ENCODE data around the gene BRD9. TPM values are rescaled to one million over a fixed set of nuclear protein-coding genes. Genes with fewer than 3 reads are reported as not detected.

The BRD9 gene
- total RNA-seq, 4 donors from 2014 or later, result 29.6 to 91.3 (median 37.9) TPM

GRCh38 chr5:867300-867870 is 25.2 kb downstream of the BRD9 start:
- TF ChIP-seq CTCF (IDR thresholded peaks at IDR 0.05), result no peak
- TF ChIP-seq EP300 (IDR thresholded peaks at IDR 0.05; ENCODE audit: low read depth), result no peak
- no peak for TF ChIP-seq POLR2AphosphoS5 (IDR thresholded peaks at IDR 0.05)
- TF ChIP-seq POLR2A (IDR thresholded peaks at IDR 0.05), result no peak
- Histone ChIP-seq H3K36me3 (peaks cover 0 to 49% (median 19%) of the 10 kb centered on the region in 4 donors), H3K27ac (no peak overlapping the region), H3K9me3 (no peaks in the 10 kb centered on the region), H3K4me1 (no peaks in the 10 kb centered on the region), H3K4me3 (no peak overlapping the region), H3K27me3 (no peaks in the 10 kb centered on the region)
- DNase-seq, result no peak
- in situ Hi-C loops (cut with MboI; ENCODE audit: low pct_ligation_motif_present in 1 of 4, low pct_unique_long_range_greater_than_20kb in 1 of 4, low sequenced_read_pairs in 3 of 4), result no loop called here
- 82% methylated on average over 3 to 6 of the region's 6 CpGs for WGBS, 2 donors (ENCODE audit: low coverage in 1 of 2)
- intact Hi-C loops (cut with DNase I; ENCODE audit: low total_unique reads), result no loop called here

- 98% methylated on average over 9 of the region's 10 CpGs; no CpG with 5 or more reads in 1 of the 2 donors for WGBS, 2 donors (ENCODE audit: low coverage in 1 of 2)
- in situ Hi-C loops (cut with MboI; ENCODE audit: low pct_ligation_motif_present in 1 of 4, low pct_unique_long_range_greater_than_20kb in 1 of 4, low sequenced_read_pairs in 3 of 4), result no loop called here
- Histone ChIP-seq H3K27me3 (no peaks in the 10 kb centered on the region), H3K9me3 (no peaks in the 10 kb centered on the region), H3K4me1 (no peaks in the 10 kb centered on the region), H3K27ac (no peak overlapping the region), H3K4me3 (no peak overlapping the region), H3K36me3 (peaks cover 0 to 34% (median 11%) of the 10 kb centered on the region in 4 donors)
- TF ChIP-seq CTCF (IDR thresholded peaks at IDR 0.05), result no peak
- DNase-seq, result no peak
- intact Hi-C loops (cut with DNase I; ENCODE audit: low total_unique reads), result no loop called here
Measured at GRCh38 chr5:865771-866170, 26.8 kb downstream of the BRD9 start.

GRCh38 chr5:865168-865521 is 27.5 kb downstream of the BRD9 start:
- in situ Hi-C loops (cut with MboI; ENCODE audit: low pct_ligation_motif_present in 1 of 4, low pct_unique_long_range_greater_than_20kb in 1 of 4, low sequenced_read_pairs in 3 of 4) (no loop called here), intact Hi-C loops (cut with DNase I; ENCODE audit: low total_unique reads) (no loop called here)
- H3K36me3 ChIP-seq, result peaks cover 0 to 31% (median 10%) of the 10 kb centered on the region in 4 donors
- H3K9me3 ChIP-seq, result no peaks in the 10 kb centered on the region
- no peak overlapping the region for H3K4me3 ChIP-seq
- DNase-seq, result no peak
- H3K4me1 ChIP-seq, result no peaks in the 10 kb centered on the region
- WGBS, 2 donors (ENCODE audit: low coverage in 1 of 2), result 96% methylated on average over 24 of the region's 24 CpGs; no CpG with 5 or more reads in 1 of the 2 donors
- H3K27me3 ChIP-seq, result no peaks in the 10 kb centered on the region
- no peak for TF ChIP-seq EP300 (IDR thresholded peaks at IDR 0.05; ENCODE audit: low read depth)
- TF ChIP-seq POLR2A (IDR thresholded peaks at IDR 0.05), result no peak
- TF ChIP-seq CTCF (IDR thresholded peaks at IDR 0.05), result no peak
- TF ChIP-seq POLR2AphosphoS5 (IDR thresholded peaks at IDR 0.05), result no peak
- no peak overlapping the region for H3K27ac ChIP-seq

GRCh38 chr5:864492-865167 is 28.0 kb downstream of the BRD9 start:
- H3K9me3 ChIP-seq, result no peaks in the 10 kb centered on the region
- H3K4me1 ChIP-seq, result no peaks in the 10 kb centered on the region
- peaks cover 0 to 25% (median 8%) of the 10 kb centered on the region in 4 donors for H3K36me3 ChIP-seq
- in situ Hi-C loops (cut with MboI; ENCODE audit: low pct_ligation_motif_present in 1 of 4, low pct_unique_long_range_greater_than_20kb in 1 of 4, low sequenced_read_pairs in 3 of 4), result no loop called here
- H3K4me3 ChIP-seq, result no peak overlapping the region
- intact Hi-C loops (cut with DNase I; ENCODE audit: low total_unique reads), result no loop called here
- WGBS, 2 donors (ENCODE audit: low coverage in 1 of 2), result 86% methylated on average over 15 of the region's 15 CpGs; no CpG with 5 or more reads in 1 of the 2 donors
- no peak for TF ChIP-seq CTCF (IDR thresholded peaks at IDR 0.05)
- no peak for DNase-seq
- H3K27me3 ChIP-seq, result no peaks in the 10 kb centered on the region
- no peak overlapping the region for H3K27ac ChIP-seq

Data from transverse colon (tissue), 4 donors.